Measurements from ENCODE around the gene ASAP2. TPM values are rescaled to one million over a fixed set of nuclear protein-coding genes. Genes with fewer than 3 reads are reported as not detected.

ASAP2 gene
- total and polyA plus RNA-seq, 8 donors, result 21.1 to 41.8 (median 35.1) TPM

DNA sequence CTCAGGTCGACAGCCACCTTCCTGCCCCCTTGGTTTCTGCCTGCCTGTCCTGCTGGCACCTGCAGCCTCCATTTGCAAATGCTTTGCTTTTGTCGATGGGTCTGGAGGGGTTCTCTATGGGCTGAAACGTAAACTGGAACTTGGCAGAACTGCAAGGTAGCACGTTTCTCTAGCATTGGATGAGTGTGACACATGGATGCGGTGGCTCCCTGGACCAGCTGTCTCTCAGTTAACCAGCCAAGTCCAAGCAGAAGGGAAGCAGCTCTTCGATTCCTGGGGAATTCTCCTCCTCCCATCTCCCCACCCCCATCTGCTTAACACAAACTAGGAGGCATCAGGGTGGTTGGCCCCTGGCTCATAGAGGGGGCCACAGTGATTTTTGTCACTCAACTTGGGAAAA is 159.4 kb downstream of the ASAP2 start:
- Histone ChIP-seq H3K27me3 (no peaks in the 10 kb centered on the region), H3K36me3 (peaks cover 0 to 22% of the 10 kb centered on the region in 2 donors), H3K9me3 (no peaks in the 10 kb centered on the region), H3K4me3 (no peak overlapping the region), H3K4me1 (no peaks in the 10 kb centered on the region), H3K27ac (no peak overlapping the region)
- TF ChIP-seq, protein P1, sequence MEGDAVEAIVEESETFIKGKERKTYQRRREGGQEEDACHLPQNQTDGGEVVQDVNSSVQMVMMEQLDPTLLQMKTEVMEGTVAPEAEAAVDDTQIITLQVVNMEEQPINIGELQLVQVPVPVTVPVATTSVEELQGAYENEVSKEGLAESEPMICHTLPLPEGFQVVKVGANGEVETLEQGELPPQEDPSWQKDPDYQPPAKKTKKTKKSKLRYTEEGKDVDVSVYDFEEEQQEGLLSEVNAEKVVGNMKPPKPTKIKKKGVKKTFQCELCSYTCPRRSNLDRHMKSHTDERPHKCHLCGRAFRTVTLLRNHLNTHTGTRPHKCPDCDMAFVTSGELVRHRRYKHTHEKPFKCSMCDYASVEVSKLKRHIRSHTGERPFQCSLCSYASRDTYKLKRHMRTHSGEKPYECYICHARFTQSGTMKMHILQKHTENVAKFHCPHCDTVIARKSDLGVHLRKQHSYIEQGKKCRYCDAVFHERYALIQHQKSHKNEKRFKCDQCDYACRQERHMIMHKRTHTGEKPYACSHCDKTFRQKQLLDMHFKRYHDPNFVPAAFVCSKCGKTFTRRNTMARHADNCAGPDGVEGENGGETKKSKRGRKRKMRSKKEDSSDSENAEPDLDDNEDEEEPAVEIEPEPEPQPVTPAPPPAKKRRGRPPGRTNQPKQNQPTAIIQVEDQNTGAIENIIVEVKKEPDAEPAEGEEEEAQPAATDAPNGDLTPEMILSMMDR (IDR thresholded peaks at IDR 0.05), result no peak
- no peak for ATAC-seq
- no peak for DNase-seq
- intact Hi-C loops (cut with DNase I), result no loop called here

DNA sequence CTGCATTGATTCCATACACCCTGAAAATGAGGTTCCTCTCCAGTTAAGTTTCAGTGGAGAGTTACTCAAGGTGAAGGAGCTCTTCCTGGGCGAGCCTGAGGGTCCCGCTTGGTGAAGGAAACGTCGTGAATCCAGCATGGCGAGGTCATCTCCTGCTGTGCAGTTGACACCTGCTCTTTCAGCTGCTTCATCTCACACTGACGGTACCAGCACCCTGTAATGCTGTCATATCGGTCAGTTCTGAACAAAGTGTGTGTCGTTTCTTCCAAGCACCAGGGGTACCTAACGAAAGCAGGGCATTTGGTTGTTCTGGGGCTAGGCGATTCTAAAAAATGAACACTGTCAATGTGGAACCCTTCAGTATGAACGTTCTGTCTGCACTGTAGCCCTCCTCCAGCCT is 164.1 kb downstream of the ASAP2 start:
- Histone ChIP-seq H3K9me3 (no peaks in the 10 kb centered on the region), H3K4me3 (no peak overlapping the region), H3K4me1 (no peaks in the 10 kb centered on the region), H3K27me3 (no peaks in the 10 kb centered on the region), H3K36me3 (peaks cover 0 to 22% of the 10 kb centered on the region in 2 donors), H3K27ac (no peak overlapping the region)
- intact Hi-C loops (cut with DNase I), result loop anchor here in 1 of 2 donors (10.0 kb wide), 1 partner anchor 226 kb away; no protein-coding TSS in a partner anchor
- DNase-seq (no peak), ATAC-seq (no peak)
- TF ChIP-seq, protein P1 (IDR thresholded peaks at IDR 0.05), result no peak

DNA sequence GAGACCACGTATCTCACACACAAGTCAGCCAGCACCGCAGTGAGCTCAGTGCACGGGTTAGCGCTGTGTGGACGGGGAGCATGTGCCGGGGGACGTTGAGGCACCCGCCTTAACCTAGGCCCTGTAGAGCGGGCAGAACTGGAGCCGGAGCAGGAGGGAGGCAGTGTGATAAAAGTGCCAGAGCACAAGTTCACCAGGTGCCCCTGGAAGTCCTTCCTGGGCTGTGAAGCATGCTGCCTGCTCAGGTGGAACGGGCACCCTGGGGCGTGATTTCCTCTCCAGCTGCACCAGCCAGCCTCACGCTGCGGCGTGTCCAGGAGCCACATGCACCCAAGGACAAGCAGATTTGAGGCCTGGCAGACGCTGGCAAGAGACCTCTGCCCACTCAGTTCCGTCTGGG is 166.4 kb downstream of the ASAP2 start:
- Histone ChIP-seq H3K4me3 (no peak overlapping the region), H3K27ac (no peak overlapping the region), H3K9me3 (no peaks in the 10 kb centered on the region), H3K27me3 (no peaks in the 10 kb centered on the region), H3K36me3 (peaks cover 0 to 23% of the 10 kb centered on the region in 2 donors), H3K4me1 (no peaks in the 10 kb centered on the region)
- TF ChIP-seq, protein P1 (IDR thresholded peaks at IDR 0.05), result no peak
- ATAC-seq, result no peak
- DNase-seq, result peak in 1 of 4 donors; percentile 70
- intact Hi-C loops (cut with DNase I), result loop anchor here in 1 of 2 donors (10.0 kb wide), 1 partner anchor 228 kb away; no protein-coding TSS in a partner anchor

DNA sequence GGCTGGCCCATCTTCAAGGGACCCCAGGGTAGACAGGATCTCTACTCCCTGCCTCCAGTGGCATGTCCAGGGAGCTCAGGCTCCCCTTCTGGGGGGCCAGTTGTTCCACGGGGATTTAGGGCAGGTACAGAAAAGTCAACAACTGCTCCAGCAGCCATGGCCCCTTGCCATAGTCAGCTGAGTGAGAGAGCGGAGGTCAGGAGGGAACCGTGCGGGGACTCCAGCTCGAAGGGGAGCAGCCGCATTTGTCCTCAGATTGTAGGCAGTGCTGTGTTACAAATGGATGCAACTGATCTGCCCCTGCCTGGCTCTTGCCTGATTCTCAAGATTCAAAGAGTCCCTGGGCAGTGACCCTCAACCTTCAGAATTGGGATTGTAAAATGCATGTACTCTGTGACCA is 166.9 kb downstream of the ASAP2 start:
- no peaks in the 10 kb centered on the region for H3K27me3 ChIP-seq
- no peak overlapping the region for H3K4me3 ChIP-seq
- no peaks in the 10 kb centered on the region for H3K4me1 ChIP-seq
- H3K27ac ChIP-seq, result no peak overlapping the region
- TF ChIP-seq, protein P1 (IDR thresholded peaks at IDR 0.05), result no peak
- H3K9me3 ChIP-seq, result no peaks in the 10 kb centered on the region
- intact Hi-C loops (cut with DNase I), result loop anchor here in 1 of 2 donors (10.0 kb wide), 1 partner anchor 229 kb away; no protein-coding TSS in a partner anchor
- DNase-seq, result no peak
- no peak for ATAC-seq
- H3K36me3 ChIP-seq, result peaks cover 0 to 21% of the 10 kb centered on the region in 2 donors

DNA sequence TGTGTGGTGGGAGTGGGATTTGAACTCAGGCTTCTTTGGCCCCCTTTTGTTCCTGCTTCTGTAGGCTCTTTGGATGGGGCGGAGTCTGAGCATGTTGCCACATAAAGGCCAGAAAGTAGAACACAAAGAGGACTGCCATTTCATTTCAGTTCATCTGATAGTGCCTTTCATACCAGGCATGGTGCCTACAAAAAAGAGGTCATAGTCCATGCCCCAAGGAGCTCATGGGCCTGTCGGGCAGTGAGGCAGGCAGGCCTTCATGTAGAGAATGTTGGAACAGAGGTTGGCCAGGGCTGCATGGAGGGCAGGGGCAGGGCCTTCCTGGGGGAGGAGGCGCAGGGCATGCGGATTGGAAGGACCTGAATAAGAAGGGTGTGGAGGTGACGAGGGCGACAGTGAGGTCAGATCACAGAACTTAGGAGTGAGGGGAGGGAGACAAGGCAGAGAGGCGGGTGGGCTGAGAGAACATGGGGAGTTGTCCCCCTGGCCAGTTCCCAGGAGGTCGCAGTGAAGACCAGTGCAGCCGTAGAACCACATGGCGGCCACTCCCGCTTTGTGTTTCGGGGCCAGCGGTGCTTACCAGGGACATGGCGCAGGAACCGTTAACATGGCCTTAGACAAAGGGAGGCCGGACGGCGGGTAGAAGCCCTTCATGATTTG is 167.6 kb downstream of the ASAP2 start:
- ATAC-seq (no peak), DNase-seq (no peak)
- Histone ChIP-seq H3K27me3 (no peaks in the 10 kb centered on the region), H3K9me3 (no peaks in the 10 kb centered on the region), H3K4me1 (no peaks in the 10 kb centered on the region), H3K4me3 (no peak overlapping the region), H3K27ac (no peak overlapping the region), H3K36me3 (peaks cover 0 to 14% of the 10 kb centered on the region in 2 donors)
- intact Hi-C loops (cut with DNase I), result loop anchor here in 1 of 2 donors (10.0 kb wide), 1 partner anchor 229 kb away; no protein-coding TSS in a partner anchor
- TF ChIP-seq, protein P1 (IDR thresholded peaks at IDR 0.05), result no peak

Data from left lung (tissue), 10 donors.